Keratinocyte (primary cell): ENCODE data around the gene BHLHE40. TPM values are rescaled to one million over a fixed set of nuclear protein-coding genes. Genes with fewer than 3 reads are reported as not detected.

Experiments
- DNase-seq: peaks from one replicate; pipeline ENCODE4 v3.0.0-alpha.2; 2011; ENCODE audit warnings: low read depth, missing footprints, low spot score
- FAIRE-seq: peaks from 2 replicates; lab custom pipeline; 2011; peaks lifted over from hg19 to GRCh38; lab: Jason Lieb, UNC
- H2AFZ ChIP-seq: 2 replicates; pipeline ENCODE4 v1.6.0; 2012; ENCODE audit warnings: low read length, control low read depth, inconsistent platforms; ENCODE audit not compliant: control insufficient read depth
- H3K27ac ChIP-seq: 2 replicates; pipeline ENCODE4 v1.5.1; 2011; ENCODE audit warnings: low read length; ENCODE audit not compliant: control insufficient read depth, insufficient read depth
- H3K27me3 ChIP-seq: 3 replicates; pipeline ENCODE4 v1.6.0; 2011; ENCODE audit warnings: low read length; ENCODE audit not compliant: control insufficient read depth, insufficient read depth; ENCODE audit errors: extremely low read depth
- H3K36me3 ChIP-seq, 2 experiments: 2 replicates in 1 of 2; 3 replicates in 1 of 2; pipeline ENCODE4 v1.5.1; 2011; ENCODE audit warnings: low read length in 2 of 2, mild to moderate bottlenecking in 1 of 2; ENCODE audit not compliant: control insufficient read depth in 2 of 2, insufficient read depth in 2 of 2; ENCODE audit errors: extremely low read depth in 1 of 2
- H3K4me1 ChIP-seq: 3 replicates; pipeline ENCODE4 v1.5.1; 2011; ENCODE audit warnings: low read length; ENCODE audit not compliant: control insufficient read depth, insufficient read depth; ENCODE audit errors: extremely low read depth
- H3K4me2 ChIP-seq: 3 replicates; pipeline ENCODE4 v1.6.0; 2011; ENCODE audit warnings: low read depth, low read length; ENCODE audit not compliant: control insufficient read depth, insufficient read depth; ENCODE audit errors: extremely low read depth
- H3K4me3 ChIP-seq, 3 experiments: fragments of 200-600 bp in 1 of 3; sonication (generic) in 1 of 3; 2 replicates in 2 of 3; 3 replicates in 1 of 3; pipeline ENCODE4 v1.5.1; 2011 to 2016; ENCODE audit warnings: low read length in 3 of 3, mild to moderate bottlenecking in 3 of 3, control low read depth in 2 of 3, inconsistent platforms in 1 of 3, low read depth in 1 of 3, mixed read lengths in 1 of 3, mixed run types in 1 of 3, moderate library complexity in 1 of 3; ENCODE audit not compliant: control insufficient read depth in 2 of 3, insufficient read depth in 2 of 3; ENCODE audit errors: extremely low read depth in 1 of 3
- H3K79me2 ChIP-seq: 2 replicates; pipeline ENCODE4 v1.6.0; 2012; ENCODE audit warnings: low read length; ENCODE audit not compliant: control insufficient read depth, insufficient read depth
- H3K9ac ChIP-seq: 3 replicates; pipeline ENCODE4 v1.6.0; 2011; ENCODE audit warnings: low read length; ENCODE audit not compliant: control insufficient read depth, insufficient read depth; ENCODE audit errors: extremely low read depth
- H3K9me1 ChIP-seq: 3 replicates; pipeline ENCODE4 v1.6.0; 2011; ENCODE audit warnings: low read length; ENCODE audit not compliant: control insufficient read depth, insufficient read depth; ENCODE audit errors: extremely low read depth
- H3K9me3 ChIP-seq: 2 replicates; pipeline ENCODE4 v1.5.1; 2012; ENCODE audit warnings: low read depth, low read length; ENCODE audit not compliant: control insufficient read depth
- H4K20me1 ChIP-seq: 3 replicates; pipeline ENCODE4 v1.6.0; 2011; ENCODE audit warnings: low read length; ENCODE audit not compliant: control insufficient read depth, insufficient read depth; ENCODE audit errors: extremely low read depth
- CTCF ChIP-seq, 3 experiments: IDR thresholded peaks in 1 of 3; conservative IDR thresholded peaks in 1 of 3; optimal IDR thresholded peaks in 1 of 3; 2 replicates in 2 of 3; 3 replicates in 1 of 3; pipeline versions ENCODE3 to v1.5.1; 2011; ENCODE audit warnings: low read length in 3 of 3, mild to moderate bottlenecking in 3 of 3, moderate library complexity in 2 of 3, control low read depth in 1 of 3, inconsistent platforms in 1 of 3; ENCODE audit not compliant: insufficient read depth in 2 of 3; ENCODE audit errors: extremely low read depth in 1 of 3
- EZH2 ChIP-seq: IDR thresholded peaks from one replicate; pipeline ENCODE4 v1.6.1; 2012; ENCODE audit warnings: inconsistent platforms, mild to moderate bottlenecking, low read length, moderate library complexity
- dilution Hi-C: fragments of 300-500 bp; cut with MboI; formaldehyde crosslinking; loops from one replicate; pipeline ENCODE4 v1.7.0; 2020; ENCODE audit warnings: low sequenced_read_pairs; ENCODE audit not compliant: extremely low pct_ligation_motif_present
- polyA minus RNA-seq, 3 experiments: library from RNA; depleted of rRNA, polyadenylated mRNA; stranded (reverse); fragments of >200 nt; gene quantifications; 1 replicate in 1 of 3; 2 replicates in 1 of 3; 3 replicates in 1 of 3; pipeline ENCODE4 v1.2.3, GENCODE V29; 2011
- polyA plus RNA-seq, 5 experiments: library from polyadenylated mRNA; depleted of rRNA in 3 of 5; stranded (reverse) in 3 of 5; stranded (forward) in 1 of 5; unstranded in 1 of 5; fragments of >200 nt; gene quantifications; 1 replicate in 1 of 5; 2 replicates in 3 of 5; 3 replicates in 1 of 5; pipeline versions ENCODE4 v1.2.1 to v1.2.3, GENCODE V29; 2011 to 2012; ENCODE audit warnings: missing spikeins in 2 of 5, low read depth in 1 of 5, low replicate concordance in 1 of 5

Gene BHLHE40
- 73.9 to 95.7 TPM (median 74.3 TPM) in 3 replicates for polyA plus RNA-seq
- 84.5 TPM for polyA plus RNA-seq (2011; ENCODE audit: low read depth)
- 52.6 and 66.7 TPM in 2 replicates for polyA plus RNA-seq (2011; cell fraction: cytosol; rRNA removed)
- 296 and 339 TPM in 2 replicates for polyA plus RNA-seq (2011; cell fraction: nucleus; rRNA removed)
- polyA plus RNA-seq (2012; ENCODE audit: low replicate concordance), result 87.7 and 181 TPM in 2 replicates
- 73.6 to 138 TPM (median 96.1 TPM) in 3 replicates for polyA minus RNA-seq
- polyA minus RNA-seq (2011; cell fraction: cytosol; rRNA and poly(A)+ RNA removed), result 67.1 TPM
- polyA minus RNA-seq (2011; cell fraction: nucleus; rRNA and poly(A)+ RNA removed), result 131 and 207 TPM in 2 replicates

DNA sequence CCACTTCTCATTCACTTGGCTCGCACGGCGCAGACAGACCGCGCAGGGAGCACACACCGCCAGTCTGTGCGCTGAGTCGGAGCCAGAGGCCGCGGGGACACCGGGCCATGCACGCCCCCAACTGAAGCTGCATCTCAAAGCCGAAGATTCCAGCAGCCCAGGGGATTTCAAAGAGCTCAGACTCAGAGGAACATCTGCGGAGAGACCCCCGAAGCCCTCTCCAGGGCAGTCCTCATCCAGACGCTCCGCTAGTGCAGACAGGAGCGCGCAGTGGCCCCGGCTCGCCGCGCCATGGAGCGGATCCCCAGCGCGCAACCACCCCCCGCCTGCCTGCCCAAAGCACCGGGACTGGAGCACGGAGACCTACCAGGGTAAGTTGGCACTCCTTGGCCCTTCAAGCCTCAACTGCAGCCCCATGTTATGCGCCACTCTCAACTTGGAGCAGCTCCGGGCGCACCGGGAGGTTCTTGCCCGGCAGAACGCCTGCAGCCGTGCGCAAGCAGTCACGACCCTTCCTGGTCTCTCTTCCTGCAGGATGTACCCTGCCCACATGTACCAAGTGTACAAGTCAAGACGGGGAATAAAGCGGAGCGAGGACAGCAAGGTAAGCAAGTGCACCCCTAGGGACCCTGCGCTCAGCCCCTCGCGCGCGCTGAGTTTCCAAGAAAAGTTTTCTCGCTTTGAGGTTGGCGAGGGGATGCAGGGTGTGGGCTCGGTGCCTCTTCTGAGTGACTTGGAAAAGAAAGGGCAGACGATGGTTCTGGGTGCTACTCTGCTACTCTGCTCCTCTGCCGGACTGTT, at the start of gene BHLHE40:
Gene BHLHE40 (plus strand): TSS at position 10 of the 801 bp plus-strand sequence. CDS start 282 bp downstream, at position 292.
- Histone ChIP-seq H3K9me1 (no peaks in the 10 kb centered on the region), H3K9ac (peak within 1 kb of the TSS; percentile 100), H3K4me3 (peak within 1 kb of the TSS; percentile 74 to 97 (median 85)), H4K20me1 (no peaks in the 10 kb centered on the region), H3K4me1 (peaks cover 37% of the 10 kb centered on the region), H3K79me2 (peaks cover 48% of the 10 kb centered on the region), H2AFZ (no peak within 1 kb of the TSS), H3K36me3 (peaks cover 10 to 18% of the 10 kb centered on the region in 2 experiments), H3K27ac (peak within 1 kb of the TSS; percentile 98), H3K9me3 (no peaks in the 10 kb centered on the region), H3K4me2 (peak within 1 kb of the TSS; percentile 99), H3K27me3 (no peaks in the 10 kb centered on the region)
- DNase-seq (no peak), FAIRE-seq (no peak)
- dilution Hi-C loops, result loop anchor here (10.0 kb wide), 1 partner anchor 265 kb away; no protein-coding TSS in a partner anchor
- TF ChIP-seq EZH2, result no peak
- no peak for TF ChIP-seq CTCF (optimal IDR thresholded peaks at IDR 0.05 in 1 of 3, IDR thresholded peaks at IDR 0.05 in 1 of 3, conservative IDR thresholded peaks at IDR 0.05 in 1 of 3; ENCODE audit: extremely low read depth in 1 of 3, insufficient read depth in 2 of 3, low read length in 3 of 3)

DNA sequence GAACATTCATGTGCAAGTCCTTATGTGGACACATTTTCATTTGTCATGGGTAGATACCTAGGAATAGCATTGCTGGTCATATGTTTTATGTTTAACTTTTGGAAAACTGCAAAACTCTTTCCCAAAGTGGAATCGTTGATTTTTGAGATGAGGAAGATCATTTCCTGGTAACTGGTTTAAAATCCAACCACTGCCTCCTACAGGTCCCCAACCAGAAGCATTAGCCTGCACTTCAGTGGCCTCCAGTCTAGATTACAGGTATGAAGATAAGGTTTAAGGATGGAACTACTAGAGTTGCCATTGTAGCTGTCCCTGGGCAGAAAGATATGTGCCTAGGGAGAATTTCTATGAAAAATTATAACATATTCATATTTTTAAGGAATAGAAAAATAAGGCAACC, 48.7 kb upstream of the BHLHE40 start:
- no peak overlapping the region for H3K4me3 ChIP-seq
- H3K4me2 ChIP-seq, result no peak overlapping the region
- no peaks in the 10 kb centered on the region for H3K36me3 ChIP-seq
- H2AFZ ChIP-seq, result no peak overlapping the region
- H3K79me2 ChIP-seq, result no peaks in the 10 kb centered on the region
- no peaks in the 10 kb centered on the region for H3K4me1 ChIP-seq
- H4K20me1 ChIP-seq, result no peaks in the 10 kb centered on the region
- DNase-seq (no peak), FAIRE-seq (no peak)
- TF ChIP-seq CTCF (optimal IDR thresholded peaks at IDR 0.05 in 1 of 3, IDR thresholded peaks at IDR 0.05 in 1 of 3, conservative IDR thresholded peaks at IDR 0.05 in 1 of 3; ENCODE audit: extremely low read depth in 1 of 3, insufficient read depth in 2 of 3, low read length in 3 of 3) (no peak), EZH2 (no peak)
- no peak overlapping the region for H3K27ac ChIP-seq
- H3K9me1 ChIP-seq, result no peaks in the 10 kb centered on the region
- dilution Hi-C loops, result no loop called here
- H3K9ac ChIP-seq, result no peak overlapping the region
- H3K27me3 ChIP-seq, result no peaks in the 10 kb centered on the region
- H3K9me3 ChIP-seq, result no peaks in the 10 kb centered on the region
